Suprapubic skin (tissue), 3 donors: ENCODE measurements around the gene CEP83.

ENCODE experiments used
- POLR2A ChIP-seq, 2 donors: fragments of 450-650 bp; IDR thresholded peaks; one replicate each; pipeline ENCODE4 v1.6.1; 2017; ENCODE audit warnings: antibody characterized with exemption in 2 of 2, mild to moderate bottlenecking in 2 of 2, moderate library complexity in 2 of 2
- TF ChIP-seq, protein P1 (sequence below), 2 donors: fragments of 200-600 bp in 1 of 2; fragments of 450-650 bp in 1 of 2; sonication (generic) in 1 of 2; IDR thresholded peaks; one replicate each; pipeline ENCODE4 v1.5.1; 2016 to 2019; ENCODE audit warnings: antibody characterized with exemption in 2 of 2, mild to moderate bottlenecking in 1 of 2, moderate library complexity in 1 of 2

DNA sequence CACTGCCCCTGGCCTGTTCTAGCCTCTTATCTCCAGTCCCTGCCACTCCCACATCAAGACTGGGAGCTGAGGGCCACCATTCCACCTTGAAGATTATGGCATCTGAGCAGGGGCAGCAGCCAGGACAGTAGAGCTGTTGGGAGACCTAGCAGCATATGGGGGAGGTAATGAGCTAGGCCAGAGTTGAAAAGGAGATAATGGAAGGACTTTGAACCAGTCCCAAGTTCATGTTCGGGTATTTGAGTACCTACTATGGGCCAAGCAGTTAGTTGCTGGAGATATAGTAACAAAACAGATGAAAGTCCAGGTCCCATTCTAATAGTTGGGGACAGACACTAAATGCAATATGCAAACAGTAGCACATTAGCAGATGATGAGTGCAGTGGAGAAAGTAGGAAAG, 159.8 kb downstream of the CEP83 start:
- TF ChIP-seq, protein P1, sequence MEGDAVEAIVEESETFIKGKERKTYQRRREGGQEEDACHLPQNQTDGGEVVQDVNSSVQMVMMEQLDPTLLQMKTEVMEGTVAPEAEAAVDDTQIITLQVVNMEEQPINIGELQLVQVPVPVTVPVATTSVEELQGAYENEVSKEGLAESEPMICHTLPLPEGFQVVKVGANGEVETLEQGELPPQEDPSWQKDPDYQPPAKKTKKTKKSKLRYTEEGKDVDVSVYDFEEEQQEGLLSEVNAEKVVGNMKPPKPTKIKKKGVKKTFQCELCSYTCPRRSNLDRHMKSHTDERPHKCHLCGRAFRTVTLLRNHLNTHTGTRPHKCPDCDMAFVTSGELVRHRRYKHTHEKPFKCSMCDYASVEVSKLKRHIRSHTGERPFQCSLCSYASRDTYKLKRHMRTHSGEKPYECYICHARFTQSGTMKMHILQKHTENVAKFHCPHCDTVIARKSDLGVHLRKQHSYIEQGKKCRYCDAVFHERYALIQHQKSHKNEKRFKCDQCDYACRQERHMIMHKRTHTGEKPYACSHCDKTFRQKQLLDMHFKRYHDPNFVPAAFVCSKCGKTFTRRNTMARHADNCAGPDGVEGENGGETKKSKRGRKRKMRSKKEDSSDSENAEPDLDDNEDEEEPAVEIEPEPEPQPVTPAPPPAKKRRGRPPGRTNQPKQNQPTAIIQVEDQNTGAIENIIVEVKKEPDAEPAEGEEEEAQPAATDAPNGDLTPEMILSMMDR (IDR thresholded peaks at IDR 0.05), result no peak
- TF ChIP-seq POLR2A (IDR thresholded peaks at IDR 0.05), result no peak
